HuH-7.5 (cell line): ENCODE measurements around the gene UAP1.

ENCODE experiments used
- DNase-seq: peaks from one replicate; pipeline ENCODE4 v3.0.0; 2011; ENCODE audit warnings: low spot score

UAP1 gene

GRCh38 chr1:162616848-162617247, 55.3 kb downstream of the UAP1 start:
- no peak for DNase-seq

- DNase-seq = no peak
Measured at GRCh38 chr1:162617513-162617912, 56.0 kb downstream of the UAP1 start.

GRCh38 chr1:162619076-162619475, 57.6 kb downstream of the UAP1 start:
- DNase-seq = no peak

GRCh38 chr1:162621256-162621655, 59.7 kb downstream of the UAP1 start:
- DNase-seq = no peak

GRCh38 chr1:162625679-162626078, 64.2 kb downstream of the UAP1 start:
- no peak for DNase-seq

GRCh38 chr1:162626094-162626493, 64.6 kb downstream of the UAP1 start:
- no peak for DNase-seq

GRCh38 chr1:162626761-162627160, 65.2 kb downstream of the UAP1 start:
- no peak for DNase-seq

GRCh38 chr1:162627662-162628296, 66.3 kb downstream of the UAP1 start:
- DNase-seq = no peak

- no peak for DNase-seq
Measured at GRCh38 chr1:162629077-162629627, 67.6 kb downstream of the UAP1 start.

GRCh38 chr1:162629651-162630050, 68.1 kb downstream of the UAP1 start:
- no peak for DNase-seq

- DNase-seq = no peak
Measured at GRCh38 chr1:162631546-162632191, 70.1 kb downstream of the UAP1 start.

- DNase-seq = no peak
Measured at GRCh38 chr1:162632217-162632666, 70.7 kb downstream of the UAP1 start, which contains the start of gene DDR2. Gene DDR2 (plus strand): TSS chr1:162632464. CDS start chr1:162719064, 86,600 bp downstream.

GRCh38 chr1:162632698-162633080, 71.2 kb downstream of the UAP1 start:
- no peak for DNase-seq

GRCh38 chr1:162633081-162633762, 71.7 kb downstream of the UAP1 start:
- DNase-seq = no peak

GRCh38 chr1:162635418-162635817, 73.9 kb downstream of the UAP1 start:
- no peak for DNase-seq

GRCh38 chr1:162639718-162640117, 78.2 kb downstream of the UAP1 start:
- no peak for DNase-seq

- DNase-seq = no peak
Measured at GRCh38 chr1:162641114-162641513, 79.6 kb downstream of the UAP1 start.

GRCh38 chr1:162644986-162645314, 83.4 kb downstream of the UAP1 start:
- no peak for DNase-seq

GRCh38 chr1:162645666-162646065, 84.1 kb downstream of the UAP1 start:
- DNase-seq = no peak

GRCh38 chr1:162649583-162649982, 88.1 kb downstream of the UAP1 start:
- DNase-seq = no peak
